ENCODE data around the gene SPTLC1.

GRCh38 chr9:92029553-92029952 lies 85.7 kb downstream of the SPTLC1 start:
- no peak for TF ChIP-seq POLR2A (IDR thresholded peaks at IDR 0.05)
- TF ChIP-seq CTCF (IDR thresholded peaks at IDR 0.05), result peak in 1 of 5 experiments; percentile 12
- no peak for TF ChIP-seq EP300 (IDR thresholded peaks at IDR 0.05; ENCODE audit: low read depth)
- no peak for TF ChIP-seq POLR2AphosphoS5 (IDR thresholded peaks at IDR 0.05)
